ENCODE results near the gene ARHGAP22.

- TF ChIP-seq EP300 (IDR thresholded peaks at IDR 0.05) (no peak), CTCF (IDR thresholded peaks at IDR 0.05) (no peak), POLR2AphosphoS5 (IDR thresholded peaks at IDR 0.05) (no peak), POLR2A (IDR thresholded peaks at IDR 0.05; ENCODE audit: low read depth) (no peak)
Observed at GRCh38 chr10:48587819-48588218, 17.1 kb downstream of the ARHGAP22 start.
